ENCODE measurements around the gene COP1.
"Not testable (repeated sequence)": the region's sequence is repeated elsewhere in the genome, so short reads cannot be mapped to it uniquely, and the experiment has no call there.

Gene COP1

GRCh38 chr1:175984057-175984812, 222.9 kb downstream of the COP1 start:
- H3K27ac Mint-ChIP-seq = peak overlapping the region in 1 of 3 experiments; percentile 12
- H3K4me3 Mint-ChIP-seq = no peak overlapping the region
- peaks cover 38% of the 10 kb centered on the region for H3K9me3 Mint-ChIP-seq
- H3K27me3 Mint-ChIP-seq (ENCODE audit: low read depth) = no peaks in the 10 kb centered on the region
- H3K36me3 Mint-ChIP-seq (ENCODE audit: low read depth) = peaks cover 76% of the 10 kb centered on the region
- TF ChIP-seq CTCF (IDR thresholded peaks at IDR 0.05; ENCODE audit: unreplicated experiment in 3 of 3) = no peak
- no peaks in the 10 kb centered on the region for H3K4me1 Mint-ChIP-seq

- not testable (repeated sequence) for H3K27me3 Mint-ChIP-seq (ENCODE audit: low read depth); H3K4me1 Mint-ChIP-seq; H3K27ac Mint-ChIP-seq; H3K4me3 Mint-ChIP-seq
- H3K36me3 Mint-ChIP-seq (ENCODE audit: low read depth) = peaks cover 75% of the 10 kb centered on the region
- H3K9me3 Mint-ChIP-seq = peaks cover 38% of the 10 kb centered on the region
These were observed 223.7 kb downstream of the COP1 start for GRCh38 chr1:175983363-175983762.

DNA sequence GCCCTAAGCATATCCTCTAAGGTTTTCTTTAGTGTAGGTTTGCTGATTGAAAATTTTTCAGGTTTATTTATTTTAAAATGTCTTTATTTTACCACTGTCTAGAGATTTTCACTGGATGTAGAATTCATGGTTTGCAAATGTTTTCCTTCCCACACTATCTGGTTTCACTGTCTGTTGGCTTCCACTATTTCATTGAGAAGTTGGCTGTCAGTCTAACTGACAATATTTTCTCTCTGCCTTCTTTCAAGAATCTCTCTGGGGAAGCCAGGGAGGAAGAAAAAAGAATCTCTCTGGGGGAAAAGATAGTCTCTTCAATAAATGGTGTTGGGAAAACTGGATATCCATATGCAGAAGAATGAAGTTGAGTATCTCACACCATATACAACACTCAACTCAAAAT, 226.0 kb downstream of the COP1 start:
- H3K4me1 Mint-ChIP-seq = peaks cover 6% of the 10 kb centered on the region
- no peak overlapping the region for H3K4me3 Mint-ChIP-seq
- TF ChIP-seq CTCF (IDR thresholded peaks at IDR 0.05; ENCODE audit: unreplicated experiment in 3 of 3) = no peak
- H3K27me3 Mint-ChIP-seq (ENCODE audit: low read depth) = no peaks in the 10 kb centered on the region
- no peak overlapping the region for H3K27ac Mint-ChIP-seq
- H3K36me3 Mint-ChIP-seq (ENCODE audit: low read depth) = peaks cover 57% of the 10 kb centered on the region
- H3K9me3 Mint-ChIP-seq = peaks cover 36% of the 10 kb centered on the region

GRCh38 chr1:175978926-175979325, 228.2 kb downstream of the COP1 start:
- Mint-ChIP-seq H3K27ac (no peak overlapping the region), H3K4me3 (no peak overlapping the region), H3K36me3 (ENCODE audit: low read depth) (peaks cover 40% of the 10 kb centered on the region), H3K9me3 (peaks cover 27% of the 10 kb centered on the region), H3K27me3 (ENCODE audit: low read depth) (no peaks in the 10 kb centered on the region), H3K4me1 (peaks cover 6% of the 10 kb centered on the region)
- TF ChIP-seq CTCF (IDR thresholded peaks at IDR 0.05; ENCODE audit: unreplicated experiment in 3 of 3) = no peak

- peaks cover 23% of the 10 kb centered on the region for H3K9me3 Mint-ChIP-seq
- TF ChIP-seq CTCF (IDR thresholded peaks at IDR 0.05; ENCODE audit: unreplicated experiment in 3 of 3) = no peak
- peaks cover 6% of the 10 kb centered on the region for H3K4me1 Mint-ChIP-seq
- H3K27me3 Mint-ChIP-seq (ENCODE audit: low read depth) = no peaks in the 10 kb centered on the region
- H3K4me3 Mint-ChIP-seq = no peak overlapping the region
- peak overlapping the region; percentile 12 to 15 (median 14) for H3K27ac Mint-ChIP-seq
- H3K36me3 Mint-ChIP-seq (ENCODE audit: low read depth) = peaks cover 40% of the 10 kb centered on the region
These were observed 228.6 kb downstream of the COP1 start for GRCh38 chr1:175978476-175978875.

DNA sequence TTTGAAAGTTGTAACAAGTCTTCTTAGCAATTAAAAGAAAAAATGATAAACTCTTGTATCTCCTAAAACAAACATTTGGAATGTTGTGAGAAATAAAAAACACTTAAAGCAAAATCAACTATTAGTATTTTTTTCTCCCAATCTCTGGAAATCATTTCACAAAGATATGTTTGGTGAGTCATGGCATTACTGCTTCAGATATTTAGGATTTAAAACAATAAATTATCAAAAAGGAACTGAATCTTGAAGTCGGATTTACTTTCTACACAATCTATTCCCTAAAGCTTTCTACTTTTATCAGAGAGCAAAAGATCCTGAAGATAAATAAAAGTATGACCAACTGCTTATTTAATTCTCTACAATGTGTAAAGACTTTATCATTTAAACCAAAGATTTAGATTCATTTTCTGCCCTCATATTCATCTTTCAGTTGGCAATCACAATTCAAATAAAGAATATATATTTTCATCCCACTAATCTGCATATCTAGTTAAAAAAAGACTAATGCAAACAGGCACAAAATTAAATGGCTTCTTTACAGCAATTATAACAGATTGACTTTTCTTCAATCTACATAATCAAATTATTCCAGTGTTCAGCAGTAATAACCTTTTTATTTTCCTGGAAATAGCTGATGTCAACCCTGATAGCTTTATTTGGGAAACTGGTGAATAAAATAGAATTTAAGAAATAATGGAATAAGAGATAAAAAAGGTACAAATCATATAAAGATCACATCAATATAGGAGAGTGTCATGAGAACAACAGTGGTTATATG, 230.0 kb downstream of the COP1 start:
- H3K27me3 Mint-ChIP-seq (ENCODE audit: low read depth) = no peaks in the 10 kb centered on the region
- peaks cover 27% of the 10 kb centered on the region for H3K36me3 Mint-ChIP-seq (ENCODE audit: low read depth)
- H3K4me3 Mint-ChIP-seq = no peak overlapping the region
- peaks cover 10% of the 10 kb centered on the region for H3K9me3 Mint-ChIP-seq
- H3K4me1 Mint-ChIP-seq = peaks cover 6% of the 10 kb centered on the region
- H3K27ac Mint-ChIP-seq = no peak overlapping the region
- TF ChIP-seq CTCF (IDR thresholded peaks at IDR 0.05; ENCODE audit: unreplicated experiment in 3 of 3) = no peak

Data from nephron (organoid).